CD4-positive, alpha-beta T cell treated with Interleukin-10 for 1 hour (primary cell): Measurements from ENCODE around the gene CDR2L.
"Not testable (repeated sequence)": the region's sequence is repeated elsewhere in the genome, so short reads cannot be mapped to it uniquely, and the experiment has no call there.

ENCODE experiments used
- DNase-seq: peaks from one replicate; pipeline ENCODE4 v3.0.0-alpha.2; 2020

Gene CDR2L

GRCh38 chr17:74981979-74982662 lies 5.3 kb upstream of the CDR2L start:
- peak; percentile 85 for DNase-seq

GRCh38 chr17:74982663-74983313 lies 4.6 kb upstream of the CDR2L start:
- DNase-seq, result peak; percentile 20

GRCh38 chr17:74986206-74986576 lies 1.2 kb upstream of the CDR2L start:
- no peak for DNase-seq

GRCh38 chr17:74987909-74988711 lies 678 bp downstream of the CDR2L start:
- DNase-seq, result peak; percentile 9

- no peak for DNase-seq
Observed at GRCh38 chr17:74990581-74991105, 3.2 kb downstream of the CDR2L start.

- no peak for DNase-seq
Observed at GRCh38 chr17:74992223-74992622, 4.8 kb downstream of the CDR2L start.

GRCh38 chr17:74994440-74994839 lies 7.0 kb downstream of the CDR2L start:
- DNase-seq, result no peak

GRCh38 chr17:74995847-74996246 lies 8.4 kb downstream of the CDR2L start:
- no peak for DNase-seq

GRCh38 chr17:74998783-74999182 lies 11.4 kb downstream of the CDR2L start:
- no peak for DNase-seq

GRCh38 chr17:74999523-74999922 lies 12.1 kb downstream of the CDR2L start:
- no peak for DNase-seq

GRCh38 chr17:75001915-75002843 lies 14.7 kb downstream of the CDR2L start:
- no peak for DNase-seq

- no peak for DNase-seq
Observed at GRCh38 chr17:75003070-75003956, 15.9 kb downstream of the CDR2L start.

- DNase-seq, result no peak
Observed at GRCh38 chr17:75003957-75004355, 16.5 kb downstream of the CDR2L start.

GRCh38 chr17:75004371-75004770 lies 16.9 kb downstream of the CDR2L start:
- no peak for DNase-seq

- no peak for DNase-seq
Observed at GRCh38 chr17:75005291-75005690, 17.9 kb downstream of the CDR2L start.

GRCh38 chr17:75006084-75006483 lies 18.7 kb downstream of the CDR2L start:
- DNase-seq, result not testable (repeated sequence)

GRCh38 chr17:75006653-75007052 lies 19.2 kb downstream of the CDR2L start:
- no peak for DNase-seq

- DNase-seq, result no peak
Observed at GRCh38 chr17:75008373-75008772, 20.9 kb downstream of the CDR2L start.

- DNase-seq, result no peak
Observed at GRCh38 chr17:75009139-75009724, 21.8 kb downstream of the CDR2L start.

GRCh38 chr17:75010683-75011400 lies 23.4 kb downstream of the CDR2L start:
- DNase-seq, result no peak
